ENCODE measurements around the gene CDKAL1.

- no peak for TF ChIP-seq ATF3 (IDR thresholded peaks at IDR 0.05)
- TF ChIP-seq, protein P1, sequence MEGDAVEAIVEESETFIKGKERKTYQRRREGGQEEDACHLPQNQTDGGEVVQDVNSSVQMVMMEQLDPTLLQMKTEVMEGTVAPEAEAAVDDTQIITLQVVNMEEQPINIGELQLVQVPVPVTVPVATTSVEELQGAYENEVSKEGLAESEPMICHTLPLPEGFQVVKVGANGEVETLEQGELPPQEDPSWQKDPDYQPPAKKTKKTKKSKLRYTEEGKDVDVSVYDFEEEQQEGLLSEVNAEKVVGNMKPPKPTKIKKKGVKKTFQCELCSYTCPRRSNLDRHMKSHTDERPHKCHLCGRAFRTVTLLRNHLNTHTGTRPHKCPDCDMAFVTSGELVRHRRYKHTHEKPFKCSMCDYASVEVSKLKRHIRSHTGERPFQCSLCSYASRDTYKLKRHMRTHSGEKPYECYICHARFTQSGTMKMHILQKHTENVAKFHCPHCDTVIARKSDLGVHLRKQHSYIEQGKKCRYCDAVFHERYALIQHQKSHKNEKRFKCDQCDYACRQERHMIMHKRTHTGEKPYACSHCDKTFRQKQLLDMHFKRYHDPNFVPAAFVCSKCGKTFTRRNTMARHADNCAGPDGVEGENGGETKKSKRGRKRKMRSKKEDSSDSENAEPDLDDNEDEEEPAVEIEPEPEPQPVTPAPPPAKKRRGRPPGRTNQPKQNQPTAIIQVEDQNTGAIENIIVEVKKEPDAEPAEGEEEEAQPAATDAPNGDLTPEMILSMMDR (IDR thresholded peaks at IDR 0.05; ENCODE audit: low read depth, low read length, missing input control): no peak
- no peak for TF ChIP-seq SP1 (IDR thresholded peaks at IDR 0.05)
- no peak for TF ChIP-seq JUND (IDR thresholded peaks at IDR 0.05)
- TF ChIP-seq YY1 (IDR thresholded peaks at IDR 0.05): no peak
- TF ChIP-seq RXRA (IDR thresholded peaks at IDR 0.05): no peak
- TF ChIP-seq, protein P2, sequence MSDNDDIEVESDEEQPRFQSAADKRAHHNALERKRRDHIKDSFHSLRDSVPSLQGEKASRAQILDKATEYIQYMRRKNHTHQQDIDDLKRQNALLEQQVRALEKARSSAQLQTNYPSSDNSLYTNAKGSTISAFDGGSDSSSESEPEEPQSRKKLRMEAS (IDR thresholded peaks at IDR 0.05): no peak
- no peak for TF ChIP-seq REST (IDR thresholded peaks at IDR 0.05)
- TF ChIP-seq TAF1 (conservative IDR thresholded peaks at IDR 0.05): no peak
- TF ChIP-seq RAD21 (IDR thresholded peaks at IDR 0.05): no peak
- TF ChIP-seq FOXA1 (IDR thresholded peaks at IDR 0.05): no peak
Measured at GRCh38 chr6:20564777-20565176, 30.5 kb downstream of the CDKAL1 start.

All from liver (tissue), 3 donors.